Hematopoietic multipotent progenitor cell treated with erythropoietin and hydrocortisone succinate and interleukin-3 and kit ligand, for 8 days (in vitro differentiated cells): Measurements from ENCODE around the gene RERG.

ENCODE experiments used
- DNase-seq: peaks from one replicate; pipeline ENCODE4 v3.0.0-alpha.2; 2015

The RERG gene

GRCh38 chr12:15183821-15184220 is 37.4 kb downstream of the RERG start:
- DNase-seq: no peak

GRCh38 chr12:15181017-15181683 is 40.1 kb downstream of the RERG start:
- DNase-seq: no peak

GRCh38 chr12:15180325-15180724 is 40.9 kb downstream of the RERG start:
- no peak for DNase-seq

- DNase-seq: no peak
These were observed 41.5 kb downstream of the RERG start for GRCh38 chr12:15179672-15180071.

- DNase-seq: no peak
These were observed 48.1 kb downstream of the RERG start for GRCh38 chr12:15173142-15173541.

- no peak for DNase-seq
These were observed 49.0 kb downstream of the RERG start for GRCh38 chr12:15172060-15172822.

- DNase-seq: no peak
These were observed 50.1 kb downstream of the RERG start for GRCh38 chr12:15171012-15171655.

GRCh38 chr12:15168026-15168678 is 53.1 kb downstream of the RERG start:
- DNase-seq: no peak

- DNase-seq: no peak
These were observed 56.1 kb downstream of the RERG start for GRCh38 chr12:15165012-15165659.

GRCh38 chr12:15163030-15163976 is 57.9 kb downstream of the RERG start:
- DNase-seq: no peak

GRCh38 chr12:15158083-15158482 is 63.1 kb downstream of the RERG start:
- DNase-seq: no peak

GRCh38 chr12:15157269-15157671 is 63.9 kb downstream of the RERG start:
- DNase-seq: no peak

- no peak for DNase-seq
These were observed 65.9 kb downstream of the RERG start for GRCh38 chr12:15155271-15155670.

GRCh38 chr12:15154103-15154502 is 67.1 kb downstream of the RERG start:
- DNase-seq: no peak

- DNase-seq: no peak
These were observed 68.3 kb downstream of the RERG start for GRCh38 chr12:15152868-15153267.

GRCh38 chr12:15152456-15152855 is 68.8 kb downstream of the RERG start:
- no peak for DNase-seq

- peak; percentile 35 for DNase-seq
These were observed 69.8 kb downstream of the RERG start for GRCh38 chr12:15151161-15152091.

GRCh38 chr12:15146585-15146984 is 74.6 kb downstream of the RERG start:
- no peak for DNase-seq

- no peak for DNase-seq
These were observed 77.8 kb downstream of the RERG start for GRCh38 chr12:15143467-15143866.

GRCh38 chr12:15142711-15143110 is 78.5 kb downstream of the RERG start:
- DNase-seq: no peak

GRCh38 chr12:15131431-15131830 is 89.8 kb downstream of the RERG start:
- DNase-seq: no peak
